ENCODE data around the gene GSG1L2. TPM values are rescaled to one million over a fixed set of nuclear protein-coding genes. Genes with fewer than 3 reads are reported as not detected.

The GSG1L2 gene
- total and polyA plus RNA-seq, 2 of the 4 experiments (the other 2 are of a cell fraction) = not detected

DNA sequence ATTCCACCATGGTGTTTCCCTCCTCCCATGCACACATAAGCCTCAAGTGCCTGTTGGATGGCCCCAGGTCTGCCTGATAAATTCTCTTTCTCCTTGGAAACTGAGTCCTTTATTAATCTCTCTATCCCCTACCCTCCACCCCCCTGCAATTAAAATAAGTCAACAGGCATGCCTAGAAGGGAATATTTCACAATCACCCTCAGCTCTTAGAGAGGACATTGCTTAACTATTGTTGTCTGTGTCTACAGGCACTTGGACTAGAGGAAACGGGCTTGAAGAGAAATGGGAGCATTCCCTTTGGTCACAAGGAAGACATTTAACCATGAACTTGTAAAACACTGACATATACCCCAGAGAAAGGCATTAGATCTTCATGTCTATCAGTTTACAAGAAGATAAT, 43.7 kb upstream of the GSG1L2 start:
- Histone ChIP-seq H3K27me3 (ENCODE audit: control insufficient read depth, insufficient read depth, low read length) (no peaks in the 10 kb centered on the region), H4K5ac (ENCODE audit: low read depth, low read length) (no peak overlapping the region), H2AFZ (replicated peaks; ENCODE audit: low read length, poor library complexity) (no peak overlapping the region), H3K27ac (ENCODE audit: insufficient read depth, low read length) (no peak overlapping the region), H3K4me1 (ENCODE audit: control insufficient read depth, insufficient read depth, low read length) (no peaks in the 10 kb centered on the region), H3K4me2 (ENCODE audit: low read depth, low read length) (no peak overlapping the region), H2BK120ac (ENCODE audit: low read depth, low read length) (no peak overlapping the region), H3K79me1 (ENCODE audit: low read depth in 1 of 2, low read length in 2 of 2) (no peaks in the 10 kb centered on the region), H3K56ac (ENCODE audit: extremely low read depth, insufficient read depth, low read length) (no peak overlapping the region), H3K4ac (ENCODE audit: low read depth, low read length) (no peak overlapping the region), H2BK20ac (ENCODE audit: low read depth, low read length) (no peak overlapping the region), H3K9me3 (ENCODE audit: control insufficient read depth, insufficient read depth, low read length) (peaks cover 7% of the 10 kb centered on the region), H2BK5ac (ENCODE audit: low read depth, low read length, poor library complexity, severe bottlenecking) (no peak overlapping the region), H3K18ac (ENCODE audit: low read depth, low read length) (no peak overlapping the region), H2BK15ac (ENCODE audit: low read depth, low read length) (no peak overlapping the region), H4K8ac (ENCODE audit: low read depth in 2 of 2, low read length in 2 of 2) (no peak overlapping the region), H3K23ac (ENCODE audit: low read depth, low read length) (no peak overlapping the region), H3K9me1 (ENCODE audit: insufficient read depth, low read length) (no peaks in the 10 kb centered on the region), H2AK9ac (replicated peaks; ENCODE audit: low read depth, low read length, poor library complexity) (no peak overlapping the region), H4K91ac (ENCODE audit: insufficient read depth, low read depth, low read length) (no peak overlapping the region), H3K9ac (ENCODE audit: low read depth, low read length) (no peak overlapping the region), H3K4me3 (ENCODE audit: insufficient read depth, low read depth, low read length) (no peak overlapping the region), H4K20me1 (ENCODE audit: insufficient read depth, low read length) (no peaks in the 10 kb centered on the region), H2AK5ac (ENCODE audit: low read depth, low read length) (no peak overlapping the region), H3K36me3 (ENCODE audit: control insufficient read depth, insufficient read depth, low read length) (no peaks in the 10 kb centered on the region), H3K14ac (replicated peaks; ENCODE audit: low read depth, low read length) (no peak overlapping the region)
- TF ChIP-seq CEBPB (IDR thresholded peaks at IDR 0.05; ENCODE audit: low read depth, low read length) (peak; percentile 42; the same call in 1 of the 2 replicates), POLR2A (IDR thresholded peaks at IDR 0.05; ENCODE audit: low read depth, low read length) (no peak)
- BruUV-seq (replicated peaks) = no TSS peak
- in situ Hi-C loops (cut with MboI; ENCODE audit: low sequenced_read_pairs) = no loop called here
- ATAC-seq (ENCODE audit: low read depth) = no peak
- CTCF ChIA-PET = no interaction called here
- dilution Hi-C loops (cut with HindIII; ENCODE audit: low sequenced_read_pairs, unreplicated experiment) = no loop called here
- intact Hi-C loops (cut with micrococcal nuclease) = no loop called here
- no peak for DNase-seq
- no CpG with 5 or more reads among the region's 1 CpG for WGBS, 2 experiments (ENCODE audit: extremely low coverage in 2 of 2, insufficient read length in 1 of 2)
- POLR2A ChIA-PET (ENCODE audit: unreplicated experiment) = no interaction called here

All from IMR-90 (cell line).